Liver (tissue), 9 donors: ENCODE results near the gene CA11. TPM values are rescaled to one million over a fixed set of nuclear protein-coding genes. Genes with fewer than 3 reads are reported as not detected.

Experiments used
- DNase-seq: peaks from one replicate; pipeline ENCODE4 v3.0.0-alpha.2; 2017; ENCODE audit warnings: low spot score
- H3K27ac ChIP-seq, 2 donors: one replicate each; pipeline ENCODE4 v1.7.0; 2013; ENCODE audit warnings: inconsistent platforms in 2 of 2, low read length in 2 of 2, control low read depth in 1 of 2, low read depth in 1 of 2, mild to moderate bottlenecking in 1 of 2
- H3K27me3 ChIP-seq, 4 donors: one replicate each; pipeline versions ENCODE4 v1.6.1 to v1.7.0; 2013; ENCODE audit warnings: low read length in 3 of 4, inconsistent platforms in 1 of 4, mild to moderate bottlenecking in 1 of 4, moderate library complexity in 1 of 4; ENCODE audit not compliant: control insufficient read depth in 4 of 4, insufficient read depth in 4 of 4
- H3K36me3 ChIP-seq, 4 donors: one replicate each; pipeline versions ENCODE4 v1.6.1 to v1.7.0; 2013; ENCODE audit warnings: low read length in 3 of 4, mild to moderate bottlenecking in 3 of 4, low read depth in 1 of 4, moderate library complexity in 1 of 4; ENCODE audit not compliant: control insufficient read depth in 4 of 4, insufficient read depth in 3 of 4
- H3K4me1 ChIP-seq, 4 donors: one replicate each; pipeline versions ENCODE4 v1.6.1 to v1.7.0; 2013; ENCODE audit warnings: low read length in 3 of 4, mild to moderate bottlenecking in 3 of 4, moderate library complexity in 1 of 4; ENCODE audit not compliant: control insufficient read depth in 4 of 4, insufficient read depth in 4 of 4
- H3K4me3 ChIP-seq, 3 donors: one replicate each; pipeline versions ENCODE4 v1.6.1 to v1.7.0; 2013; ENCODE audit warnings: low read length in 3 of 3, control low read depth in 1 of 3, low read depth in 1 of 3, mild to moderate bottlenecking in 1 of 3
- H3K9ac ChIP-seq, 2 donors: one replicate each; pipeline ENCODE4 v1.7.0; 2013; ENCODE audit warnings: low read length in 2 of 2, mild to moderate bottlenecking in 2 of 2, moderate library complexity in 2 of 2, control low read depth in 1 of 2, low read depth in 1 of 2
- H3K9me3 ChIP-seq, 4 donors: one replicate each; pipeline versions ENCODE4 v1.6.1 to v1.7.0; 2013; ENCODE audit warnings: low read length in 3 of 4; ENCODE audit not compliant: control insufficient read depth in 4 of 4
- EGR1 ChIP-seq, 2 donors: IDR thresholded peaks; 2 replicates each; pipeline ENCODE4 v1.6.1; 2016 to 2018; ENCODE audit warnings: antibody characterized with exemption in 2 of 2, low read depth in 2 of 2
- FOXA1 ChIP-seq: IDR thresholded peaks from 2 replicates; pipeline ENCODE4 v1.6.1; 2016; ENCODE audit warnings: antibody characterized with exemption
- FOXA2 ChIP-seq: IDR thresholded peaks from 2 replicates; pipeline ENCODE4 v1.6.1; 2016; ENCODE audit warnings: antibody characterized with exemption
- GABPA ChIP-seq, 2 donors: IDR thresholded peaks in 1 of 2; conservative IDR thresholded peaks in 1 of 2; 2 replicates each; pipeline ENCODE4 v1.6.1; 2016; ENCODE audit warnings: antibody characterized with exemption in 2 of 2, mild to moderate bottlenecking in 1 of 2, moderate library complexity in 1 of 2
- HNF4A ChIP-seq, 2 donors: conservative IDR thresholded peaks; 2 replicates each; pipeline ENCODE4 v1.6.1; 2016; ENCODE audit warnings: antibody characterized with exemption in 2 of 2, mild to moderate bottlenecking in 2 of 2
- HNF4G ChIP-seq: IDR thresholded peaks from 2 replicates; pipeline ENCODE4 v1.6.1; 2016; ENCODE audit warnings: antibody characterized with exemption
- JUND ChIP-seq, 2 donors: IDR thresholded peaks; 2 replicates each; pipeline ENCODE4 v1.6.1; 2016; ENCODE audit warnings: antibody characterized with exemption in 2 of 2
- NR2F2 ChIP-seq: IDR thresholded peaks from 2 replicates; pipeline ENCODE4 v1.6.1; 2016; ENCODE audit warnings: antibody characterized with exemption
- RAD21 ChIP-seq, 2 donors: IDR thresholded peaks; 2 replicates each; pipeline ENCODE4 v1.6.1; 2016; ENCODE audit warnings: antibody characterized with exemption in 2 of 2, mild to moderate bottlenecking in 2 of 2
- RXRA ChIP-seq, 2 donors: IDR thresholded peaks; 2 replicates each; pipeline ENCODE4 v1.6.1; 2017 to 2018; ENCODE audit warnings: antibody characterized with exemption in 2 of 2, mild to moderate bottlenecking in 1 of 2
- SP1 ChIP-seq: IDR thresholded peaks from 2 replicates; pipeline ENCODE4 v1.6.1; 2018; ENCODE audit warnings: antibody characterized with exemption, mild to moderate bottlenecking
- TAF1 ChIP-seq: conservative IDR thresholded peaks from 2 replicates; pipeline ENCODE4 v1.6.1; 2016; ENCODE audit warnings: antibody characterized with exemption, mild to moderate bottlenecking
- YY1 ChIP-seq: IDR thresholded peaks from 2 replicates; pipeline ENCODE4 v1.6.1; 2016; ENCODE audit warnings: antibody characterized with exemption, mild to moderate bottlenecking
- WGBS: extraction: QIAGEN DNeasy Blood & Tissue Kit; methylation state at CpG from one replicate; pipeline ENCODE4 v1.1.7; 2013; 5-methylcytosine and 5-hydroxymethylcytosine counted together
- polyA plus RNA-seq, 2 donors: library from polyadenylated mRNA; stranded (reverse) in 1 of 2; unstranded in 1 of 2; fragments of 200-250 nt in 1 of 2; fragments of >200 nt in 1 of 2; fragmentation: Nextera tagmentation in 1 of 2; extraction: Ambion mirVana in 1 of 2; gene quantifications; one replicate each; pipeline versions ENCODE4 v1.2.1 to v1.2.3, GENCODE V29; 2013 to 2015
- total RNA-seq, 2 donors: library from RNA; depleted of rRNA; stranded (reverse); fragments of >200 nt; gene quantifications; one replicate each; pipeline ENCODE4 v1.2.3, GENCODE V29; 2014
- TF ChIP-seq, protein P1 (sequence below): fragments of 150-350 bp; IDR thresholded peaks from 2 replicates; pipeline ENCODE4 v1.5.1; 2017; ENCODE audit warnings: improper control_type of control experiment, low read depth, low read length; ENCODE audit not compliant: missing input control
- TF ChIP-seq, protein P2 (sequence below): IDR thresholded peaks from 2 replicates; pipeline ENCODE4 v1.6.1; 2016; ENCODE audit warnings: antibody characterized with exemption
- TF ChIP-seq, protein P3 (sequence below): IDR thresholded peaks from 2 replicates; pipeline ENCODE4 v1.6.1; 2016; ENCODE audit warnings: antibody characterized with exemption
- TF ChIP-seq, protein P4 (sequence below): IDR thresholded peaks from 2 replicates; pipeline ENCODE4 v1.6.1; 2016; ENCODE audit warnings: antibody characterized with exemption, mild to moderate bottlenecking
- TF ChIP-seq, protein P5 (sequence below): IDR thresholded peaks from 2 replicates; pipeline ENCODE4 v1.6.1; 2016; ENCODE audit warnings: antibody characterized with exemption
- donor health status: healthy.
- donor health status: healthy.
- donor health status: healthy.
- donor health status: healthy.
- donor health status: healthy.

Gene CA11
- total and polyA plus RNA-seq, 4 donors, result 0.09 to 1.1 (median 0.34) TPM

DNA sequence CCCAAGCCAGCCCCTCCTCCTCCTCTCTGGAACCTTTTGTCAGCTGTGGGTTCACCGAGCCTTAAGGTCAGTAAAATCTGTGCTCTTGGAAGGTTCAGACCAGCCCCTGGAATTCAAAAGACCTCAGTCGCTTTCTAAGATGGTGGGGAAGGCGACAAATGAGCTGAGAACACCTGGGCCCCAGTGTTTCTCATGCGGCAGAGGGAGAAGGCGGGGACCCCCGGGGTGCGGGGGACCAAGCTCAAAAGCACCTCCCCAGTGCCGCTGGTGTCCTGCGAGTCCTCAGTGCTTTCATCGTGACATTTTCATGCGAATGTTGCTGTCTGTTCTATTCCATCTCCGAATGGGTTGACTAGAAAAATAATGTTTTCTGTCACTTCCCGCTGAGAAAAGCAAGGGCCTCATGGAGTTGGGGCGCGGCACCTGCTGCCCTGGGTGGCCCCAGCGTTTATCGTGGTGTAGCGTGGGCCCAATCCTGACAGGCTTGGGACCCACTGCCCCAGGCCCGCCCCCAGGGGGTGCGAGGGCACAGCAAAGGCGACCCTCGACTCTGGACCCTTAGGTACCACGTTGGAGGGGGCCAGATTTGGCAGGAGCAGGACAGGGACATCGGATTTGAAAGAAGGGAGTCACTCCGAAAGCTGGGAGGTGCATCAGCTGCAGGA, 27.6 kb upstream of the CA11 start:
- no peaks in the 10 kb centered on the region for H3K27me3 ChIP-seq
- H3K27ac ChIP-seq, result no peak overlapping the region
- H3K36me3 ChIP-seq, result no peaks in the 10 kb centered on the region
- peaks cover 0 to 3% (median 0%) of the 10 kb centered on the region in 4 donors for H3K4me1 ChIP-seq
- H3K9ac ChIP-seq, result no peak overlapping the region
- 79% methylated on average over 25 of the region's 25 CpGs for WGBS
- DNase-seq, result no peak
- TF ChIP-seq NR2F2, result no peak
- no peak for TF ChIP-seq RXRA (IDR thresholded peaks at IDR 0.05)
- TF ChIP-seq EGR1 (IDR thresholded peaks at IDR 0.05; ENCODE audit: low read depth in 2 of 2), result no peak
- TF ChIP-seq YY1, result no peak
- TF ChIP-seq JUND (IDR thresholded peaks at IDR 0.05), result no peak
- TF ChIP-seq HNF4G, result no peak
- no peak for TF ChIP-seq FOXA2
- TF ChIP-seq TAF1, result no peak
- TF ChIP-seq, protein P1, sequence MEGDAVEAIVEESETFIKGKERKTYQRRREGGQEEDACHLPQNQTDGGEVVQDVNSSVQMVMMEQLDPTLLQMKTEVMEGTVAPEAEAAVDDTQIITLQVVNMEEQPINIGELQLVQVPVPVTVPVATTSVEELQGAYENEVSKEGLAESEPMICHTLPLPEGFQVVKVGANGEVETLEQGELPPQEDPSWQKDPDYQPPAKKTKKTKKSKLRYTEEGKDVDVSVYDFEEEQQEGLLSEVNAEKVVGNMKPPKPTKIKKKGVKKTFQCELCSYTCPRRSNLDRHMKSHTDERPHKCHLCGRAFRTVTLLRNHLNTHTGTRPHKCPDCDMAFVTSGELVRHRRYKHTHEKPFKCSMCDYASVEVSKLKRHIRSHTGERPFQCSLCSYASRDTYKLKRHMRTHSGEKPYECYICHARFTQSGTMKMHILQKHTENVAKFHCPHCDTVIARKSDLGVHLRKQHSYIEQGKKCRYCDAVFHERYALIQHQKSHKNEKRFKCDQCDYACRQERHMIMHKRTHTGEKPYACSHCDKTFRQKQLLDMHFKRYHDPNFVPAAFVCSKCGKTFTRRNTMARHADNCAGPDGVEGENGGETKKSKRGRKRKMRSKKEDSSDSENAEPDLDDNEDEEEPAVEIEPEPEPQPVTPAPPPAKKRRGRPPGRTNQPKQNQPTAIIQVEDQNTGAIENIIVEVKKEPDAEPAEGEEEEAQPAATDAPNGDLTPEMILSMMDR, result no peak
- TF ChIP-seq, protein P2, sequence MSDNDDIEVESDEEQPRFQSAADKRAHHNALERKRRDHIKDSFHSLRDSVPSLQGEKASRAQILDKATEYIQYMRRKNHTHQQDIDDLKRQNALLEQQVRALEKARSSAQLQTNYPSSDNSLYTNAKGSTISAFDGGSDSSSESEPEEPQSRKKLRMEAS, result no peak
- no peak for TF ChIP-seq SP1
- TF ChIP-seq, protein P3, sequence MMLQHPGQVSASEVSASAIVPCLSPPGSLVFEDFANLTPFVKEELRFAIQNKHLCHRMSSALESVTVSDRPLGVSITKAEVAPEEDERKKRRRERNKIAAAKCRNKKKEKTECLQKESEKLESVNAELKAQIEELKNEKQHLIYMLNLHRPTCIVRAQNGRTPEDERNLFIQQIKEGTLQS, result no peak
- H3K4me3 ChIP-seq, result no peak overlapping the region
- no peaks in the 10 kb centered on the region for H3K9me3 ChIP-seq

DNA sequence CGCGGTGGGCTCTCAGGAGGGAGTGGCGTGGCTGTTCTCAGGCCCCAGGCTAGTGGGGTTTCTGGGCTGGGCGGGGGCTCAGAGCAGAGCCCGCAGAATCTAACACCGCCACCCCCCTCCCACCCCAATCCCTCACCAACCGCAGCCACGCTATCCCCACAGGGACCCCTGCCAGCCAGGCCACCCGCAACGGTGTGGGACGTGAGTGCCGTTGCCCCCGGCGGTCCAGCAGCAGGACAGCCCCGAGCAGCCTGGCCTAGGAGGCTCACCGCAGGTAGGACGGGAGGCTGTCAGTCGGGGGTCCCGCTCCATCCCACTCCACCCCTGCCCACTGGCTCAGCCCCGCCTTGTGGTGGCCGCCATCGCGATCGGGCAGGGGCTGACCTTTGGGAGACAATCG, 27.0 kb upstream of the CA11 start, which contains the start of gene NTN5:
TSS of gene NTN5 (minus strand) at position 24 of the 400 bp plus-strand sequence. CDS start 2,031 bp downstream, outside the sequence.
- H3K4me1 ChIP-seq, result peaks cover 0 to 3% (median 0%) of the 10 kb centered on the region in 4 donors
- H3K4me3 ChIP-seq, result no peak within 1 kb of the TSS
- H3K9ac ChIP-seq, result no peak within 1 kb of the TSS
- 83% methylated on average over 25 of the region's 25 CpGs for WGBS
- no peak for TF ChIP-seq RAD21 (IDR thresholded peaks at IDR 0.05)
- TF ChIP-seq, protein P4, sequence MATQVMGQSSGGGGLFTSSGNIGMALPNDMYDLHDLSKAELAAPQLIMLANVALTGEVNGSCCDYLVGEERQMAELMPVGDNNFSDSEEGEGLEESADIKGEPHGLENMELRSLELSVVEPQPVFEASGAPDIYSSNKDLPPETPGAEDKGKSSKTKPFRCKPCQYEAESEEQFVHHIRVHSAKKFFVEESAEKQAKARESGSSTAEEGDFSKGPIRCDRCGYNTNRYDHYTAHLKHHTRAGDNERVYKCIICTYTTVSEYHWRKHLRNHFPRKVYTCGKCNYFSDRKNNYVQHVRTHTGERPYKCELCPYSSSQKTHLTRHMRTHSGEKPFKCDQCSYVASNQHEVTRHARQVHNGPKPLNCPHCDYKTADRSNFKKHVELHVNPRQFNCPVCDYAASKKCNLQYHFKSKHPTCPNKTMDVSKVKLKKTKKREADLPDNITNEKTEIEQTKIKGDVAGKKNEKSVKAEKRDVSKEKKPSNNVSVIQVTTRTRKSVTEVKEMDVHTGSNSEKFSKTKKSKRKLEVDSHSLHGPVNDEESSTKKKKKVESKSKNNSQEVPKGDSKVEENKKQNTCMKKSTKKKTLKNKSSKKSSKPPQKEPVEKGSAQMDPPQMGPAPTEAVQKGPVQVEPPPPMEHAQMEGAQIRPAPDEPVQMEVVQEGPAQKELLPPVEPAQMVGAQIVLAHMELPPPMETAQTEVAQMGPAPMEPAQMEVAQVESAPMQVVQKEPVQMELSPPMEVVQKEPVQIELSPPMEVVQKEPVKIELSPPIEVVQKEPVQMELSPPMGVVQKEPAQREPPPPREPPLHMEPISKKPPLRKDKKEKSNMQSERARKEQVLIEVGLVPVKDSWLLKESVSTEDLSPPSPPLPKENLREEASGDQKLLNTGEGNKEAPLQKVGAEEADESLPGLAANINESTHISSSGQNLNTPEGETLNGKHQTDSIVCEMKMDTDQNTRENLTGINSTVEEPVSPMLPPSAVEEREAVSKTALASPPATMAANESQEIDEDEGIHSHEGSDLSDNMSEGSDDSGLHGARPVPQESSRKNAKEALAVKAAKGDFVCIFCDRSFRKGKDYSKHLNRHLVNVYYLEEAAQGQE, result no peak
- TF ChIP-seq FOXA2, result no peak
- no peak for TF ChIP-seq FOXA1
- TF ChIP-seq HNF4A (conservative IDR thresholded peaks at IDR 0.05), result no peak
- TF ChIP-seq YY1, result no peak
- TF ChIP-seq, protein P2, result no peak
- TF ChIP-seq, protein P5, sequence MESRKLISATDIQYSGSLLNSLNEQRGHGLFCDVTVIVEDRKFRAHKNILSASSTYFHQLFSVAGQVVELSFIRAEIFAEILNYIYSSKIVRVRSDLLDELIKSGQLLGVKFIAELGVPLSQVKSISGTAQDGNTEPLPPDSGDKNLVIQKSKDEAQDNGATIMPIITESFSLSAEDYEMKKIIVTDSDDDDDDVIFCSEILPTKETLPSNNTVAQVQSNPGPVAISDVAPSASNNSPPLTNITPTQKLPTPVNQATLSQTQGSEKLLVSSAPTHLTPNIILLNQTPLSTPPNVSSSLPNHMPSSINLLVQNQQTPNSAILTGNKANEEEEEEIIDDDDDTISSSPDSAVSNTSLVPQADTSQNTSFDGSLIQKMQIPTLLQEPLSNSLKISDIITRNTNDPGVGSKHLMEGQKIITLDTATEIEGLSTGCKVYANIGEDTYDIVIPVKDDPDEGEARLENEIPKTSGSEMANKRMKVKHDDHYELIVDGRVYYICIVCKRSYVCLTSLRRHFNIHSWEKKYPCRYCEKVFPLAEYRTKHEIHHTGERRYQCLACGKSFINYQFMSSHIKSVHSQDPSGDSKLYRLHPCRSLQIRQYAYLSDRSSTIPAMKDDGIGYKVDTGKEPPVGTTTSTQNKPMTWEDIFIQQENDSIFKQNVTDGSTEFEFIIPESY, result no peak
- TF ChIP-seq EGR1 (IDR thresholded peaks at IDR 0.05; ENCODE audit: low read depth in 2 of 2), result no peak
- TF ChIP-seq NR2F2, result no peak
- TF ChIP-seq, protein P3, result no peak
- TF ChIP-seq JUND (IDR thresholded peaks at IDR 0.05), result no peak
- no peak for TF ChIP-seq TAF1
- no peak for TF ChIP-seq HNF4G
- no peak for TF ChIP-seq RXRA (IDR thresholded peaks at IDR 0.05)
- TF ChIP-seq GABPA (IDR thresholded peaks at IDR 0.05 in 1 of 2, conservative IDR thresholded peaks at IDR 0.05 in 1 of 2), result no peak
- no peak for TF ChIP-seq SP1
- DNase-seq, result no peak
- H3K27ac ChIP-seq, result no peak within 1 kb of the TSS
- no peaks in the 10 kb centered on the region for H3K36me3 ChIP-seq
- no peaks in the 10 kb centered on the region for H3K9me3 ChIP-seq
- no peaks in the 10 kb centered on the region for H3K27me3 ChIP-seq
